GM19438 (cell line): ENCODE results near the gene FAF1.

Experiments
- ATAC-seq: cut with Tn5 transposase; IDR thresholded peaks from one replicate; pipeline ENCODE4 v1.9.1; 2021; ENCODE audit warnings: low read depth; ENCODE audit not compliant: unreplicated experiment

Gene FAF1

GRCh38 chr1:50423670-50424000, 536.4 kb downstream of the FAF1 start:
- ATAC-seq, result no peak

GRCh38 chr1:50422946-50423669, 537.0 kb downstream of the FAF1 start, which contains the start of gene DMRTA2:
Gene DMRTA2, minus strand, starts transcription at chr1:50423443. Its CDS starts 1,907 bp downstream, at chr1:50421536.
- no peak for ATAC-seq

- ATAC-seq, result no peak
These were observed 537.5 kb downstream of the FAF1 start for GRCh38 chr1:50422675-50422945.

- ATAC-seq, result no peak
These were observed 538.0 kb downstream of the FAF1 start for GRCh38 chr1:50421768-50422674.

- no peak for ATAC-seq
These were observed 538.7 kb downstream of the FAF1 start for GRCh38 chr1:50421366-50421748.

- no peak for ATAC-seq
These were observed 539.2 kb downstream of the FAF1 start for GRCh38 chr1:50420689-50421365.

- no peak for ATAC-seq
These were observed 540.0 kb downstream of the FAF1 start for GRCh38 chr1:50419907-50420677.

- no peak for ATAC-seq
These were observed 540.7 kb downstream of the FAF1 start for GRCh38 chr1:50419192-50419906.

- no peak for ATAC-seq
These were observed 541.4 kb downstream of the FAF1 start for GRCh38 chr1:50418600-50419109.

GRCh38 chr1:50417946-50418599, 542.0 kb downstream of the FAF1 start:
- ATAC-seq, result no peak

- no peak for ATAC-seq
These were observed 542.6 kb downstream of the FAF1 start for GRCh38 chr1:50417507-50417906.

- ATAC-seq, result no peak
These were observed 543.3 kb downstream of the FAF1 start for GRCh38 chr1:50416553-50417453.

GRCh38 chr1:50416150-50416527, 543.9 kb downstream of the FAF1 start:
- no peak for ATAC-seq

GRCh38 chr1:50415235-50416149, 544.6 kb downstream of the FAF1 start:
- ATAC-seq, result no peak

GRCh38 chr1:50414853-50415234, 545.2 kb downstream of the FAF1 start:
- ATAC-seq, result no peak

GRCh38 chr1:50412813-50413476, 547.1 kb downstream of the FAF1 start:
- no peak for ATAC-seq

- ATAC-seq, result no peak
These were observed 554.3 kb downstream of the FAF1 start for GRCh38 chr1:50405814-50406213.
